ENCODE results near the gene NDUFV3. TPM values are rescaled to one million over a fixed set of nuclear protein-coding genes. Genes with fewer than 3 reads are reported as not detected.

Gene NDUFV3
- total RNA-seq, 2 experiments from 2014 or later = 23.1 to 29.4 TPM

- peaks cover 7% of the 10 kb centered on the region; the same call in 1 of the 2 replicates for H4K20me1 ChIP-seq (ENCODE audit: insufficient read depth, low read length)
- H3K9me2 ChIP-seq (ENCODE audit: insufficient read depth, low read length) = no peaks in the 10 kb centered on the region
- no peak overlapping the region for H3K27ac ChIP-seq (ENCODE audit: low read depth, low read length, poor library complexity, severe bottlenecking)
- peaks cover 28% of the 10 kb centered on the region for H3K36me3 ChIP-seq (ENCODE audit: insufficient read depth, low read length)
- TF ChIP-seq EZH2phosphoT487 (IDR thresholded peaks at IDR 0.05; ENCODE audit: borderline replicate concordance, low read depth, low read length) (no peak), CTCF (conservative IDR thresholded peaks at IDR 0.05; ENCODE audit: low read length) (no peak)
- peak overlapping the region; percentile 68 for H3K4me2 ChIP-seq (ENCODE audit: low read length)
- ChIA-PET POLR2A (interaction anchor here (0.6 to 2.5 kb wide), 2 partner anchors 8 to 12 kb away, joined by 3 to 8 read pairs; partner anchors contain the start of gene NDUFV3), CTCF (ENCODE audit: unreplicated experiment) (no interaction called here)
- H2AFZ ChIP-seq (ENCODE audit: low read length) = no peak overlapping the region; the same call in 1 of the 2 replicates
- no peak for DNase-seq (ENCODE audit: low spot score)
- peaks cover 50% of the 10 kb centered on the region for H3K79me2 ChIP-seq (ENCODE audit: insufficient read depth, low read depth, low read length)
- H3K4me1 ChIP-seq (ENCODE audit: insufficient read depth, low read length, poor library complexity, severe bottlenecking) = peaks cover 20% of the 10 kb centered on the region
- peak overlapping the region; percentile 77 for H3K4me3 ChIP-seq (ENCODE audit: low read depth, low read length, poor library complexity, severe bottlenecking)
- intact Hi-C loops (cut with micrococcal nuclease; ENCODE audit: unreplicated experiment) = loop anchor here (10.0 kb wide), 1 partner anchor 94 kb away; the partner anchor contains the start of gene PKNOX1
- BruUV-seq (replicated peaks) = TSS peak; percentile 86
- H3K9me3 ChIP-seq (ENCODE audit: low read length) = no peaks in the 10 kb centered on the region
These were observed 12.8 kb upstream of the NDUFV3 start for GRCh38 chr21:42880352-42880751.

GRCh38 chr21:42883921-42884320, 9.2 kb upstream of the NDUFV3 start:
- Histone ChIP-seq H3K4me1 (ENCODE audit: insufficient read depth, low read length, poor library complexity, severe bottlenecking) (peaks cover 8% of the 10 kb centered on the region), H3K79me2 (ENCODE audit: insufficient read depth, low read depth, low read length) (peaks cover 16% of the 10 kb centered on the region; the same call in 1 of the 2 replicates), H3K9me3 (ENCODE audit: low read length) (no peaks in the 10 kb centered on the region), H3K9me2 (ENCODE audit: insufficient read depth, low read length) (no peaks in the 10 kb centered on the region), H3K27ac (ENCODE audit: low read depth, low read length, poor library complexity, severe bottlenecking) (no peak overlapping the region), H3K4me3 (ENCODE audit: low read depth, low read length, poor library complexity, severe bottlenecking) (no peak overlapping the region), H2AFZ (ENCODE audit: low read length) (no peak overlapping the region), H3K36me3 (ENCODE audit: insufficient read depth, low read length) (no peaks in the 10 kb centered on the region), H3K4me2 (ENCODE audit: low read length) (no peak overlapping the region), H4K20me1 (ENCODE audit: insufficient read depth, low read length) (no peaks in the 10 kb centered on the region)
- CTCF ChIA-PET (ENCODE audit: unreplicated experiment) = no interaction called here
- no peak for DNase-seq (ENCODE audit: low spot score)
- TF ChIP-seq EZH2phosphoT487 (IDR thresholded peaks at IDR 0.05; ENCODE audit: borderline replicate concordance, low read depth, low read length) = no peak
- TF ChIP-seq CTCF (conservative IDR thresholded peaks at IDR 0.05; ENCODE audit: low read length) = no peak
- intact Hi-C loops (cut with micrococcal nuclease; ENCODE audit: unreplicated experiment) = loop anchor here (10.0 kb wide), 1 partner anchor 91 kb away; the partner anchor contains the start of gene PKNOX1
- no TSS peak for BruUV-seq (replicated peaks)
- POLR2A ChIA-PET = no interaction called here

GRCh38 chr21:42887326-42887725, 5.8 kb upstream of the NDUFV3 start:
- no peaks in the 10 kb centered on the region for H3K9me2 ChIP-seq (ENCODE audit: insufficient read depth, low read length)
- no TSS peak for BruUV-seq (replicated peaks)
- no peaks in the 10 kb centered on the region for H3K36me3 ChIP-seq (ENCODE audit: insufficient read depth, low read length)

More at GRCh38 chr21:42887326-42887725, 5.8 kb upstream of the NDUFV3 start:
- Histone ChIP-seq H3K4me3 (ENCODE audit: low read depth, low read length, poor library complexity, severe bottlenecking) (no peak overlapping the region), H3K4me2 (ENCODE audit: low read length) (no peak overlapping the region), H3K79me2 (ENCODE audit: insufficient read depth, low read depth, low read length) (no peaks in the 10 kb centered on the region), H3K4me1 (ENCODE audit: insufficient read depth, low read length, poor library complexity, severe bottlenecking) (peaks cover 7% of the 10 kb centered on the region), H3K9me3 (ENCODE audit: low read length) (no peaks in the 10 kb centered on the region), H4K20me1 (ENCODE audit: insufficient read depth, low read length) (no peaks in the 10 kb centered on the region), H2AFZ (ENCODE audit: low read length) (no peak overlapping the region), H3K27ac (ENCODE audit: low read depth, low read length, poor library complexity, severe bottlenecking) (no peak overlapping the region)
- intact Hi-C loops (cut with micrococcal nuclease; ENCODE audit: unreplicated experiment) = loop anchor here (10.0 kb wide), 1 partner anchor 87 kb away; the partner anchor contains the start of gene PKNOX1
- ChIA-PET CTCF (ENCODE audit: unreplicated experiment) (no interaction called here), POLR2A (no interaction called here)
- no peak for DNase-seq (ENCODE audit: low spot score)
- TF ChIP-seq CTCF (conservative IDR thresholded peaks at IDR 0.05; ENCODE audit: low read length) (no peak), EZH2phosphoT487 (IDR thresholded peaks at IDR 0.05; ENCODE audit: borderline replicate concordance, low read depth, low read length) (no peak)
